NCI-H2196 (cell line): ENCODE measurements around the gene DERA.
"Not testable (repeated sequence)": the region's sequence is repeated elsewhere in the genome, so short reads cannot be mapped to it uniquely, and the experiment has no call there.

Experiments
- DNase-seq: peaks from one replicate; lab custom pipeline; 2025; ENCODE audit not compliant: unreplicated experiment; lab: John Stamatoyannopoulos, UW

Gene DERA

GRCh38 chr12:15904378-15904920, 6.7 kb upstream of the DERA start:
- DNase-seq, result no peak

GRCh38 chr12:15910468-15910863, 666 bp upstream of the DERA start:
- no peak for DNase-seq

- not testable (repeated sequence) for DNase-seq
Measured at GRCh38 chr12:15911931-15912330, 799 bp downstream of the DERA start.

GRCh38 chr12:15914131-15914530, 3.0 kb downstream of the DERA start:
- not testable (repeated sequence) for DNase-seq

GRCh38 chr12:15918066-15918465, 6.9 kb downstream of the DERA start:
- DNase-seq, result no peak

GRCh38 chr12:15919418-15919817, 8.3 kb downstream of the DERA start:
- DNase-seq, result no peak

GRCh38 chr12:15924956-15925355, 13.8 kb downstream of the DERA start:
- no peak for DNase-seq

- no peak for DNase-seq
Measured at GRCh38 chr12:15928346-15928745, 17.2 kb downstream of the DERA start.

- DNase-seq, result no peak
Measured at GRCh38 chr12:15928870-15929571, 17.9 kb downstream of the DERA start.

GRCh38 chr12:15931590-15932053, 20.5 kb downstream of the DERA start:
- no peak for DNase-seq

- no peak for DNase-seq
Measured at GRCh38 chr12:15932327-15932726, 21.2 kb downstream of the DERA start.

GRCh38 chr12:15932971-15933370, 21.8 kb downstream of the DERA start:
- no peak for DNase-seq

- no peak for DNase-seq
Measured at GRCh38 chr12:15933751-15934150, 22.6 kb downstream of the DERA start.

- no peak for DNase-seq
Measured at GRCh38 chr12:15936751-15937150, 25.6 kb downstream of the DERA start.

- no peak for DNase-seq
Measured at GRCh38 chr12:15937902-15938301, 26.8 kb downstream of the DERA start.

GRCh38 chr12:15939111-15939510, 28.0 kb downstream of the DERA start:
- no peak for DNase-seq

- DNase-seq, result no peak
Measured at GRCh38 chr12:15942475-15942874, 31.3 kb downstream of the DERA start.

- not testable (repeated sequence) for DNase-seq
Measured at GRCh38 chr12:15943519-15943918, 32.4 kb downstream of the DERA start.

GRCh38 chr12:15948461-15948860, 37.3 kb downstream of the DERA start:
- not testable (repeated sequence) for DNase-seq

- no peak for DNase-seq
Measured at GRCh38 chr12:15955281-15955680, 44.1 kb downstream of the DERA start.

- DNase-seq, result no peak
Measured at GRCh38 chr12:15956010-15956409, 44.9 kb downstream of the DERA start.

GRCh38 chr12:15956413-15957185, 45.5 kb downstream of the DERA start:
- no peak for DNase-seq
